HepG2 (cell line): ENCODE results near the gene MORC3. TPM values are rescaled to one million over a fixed set of nuclear protein-coding genes. Genes with fewer than 3 reads are reported as not detected.
A peak's percentile ranks its signal among the peaks of the same experiment; 100 is the strongest.

Experiments used
- ARNT2 ChIP-seq: sonication (generic); formaldehyde crosslinking; IDR thresholded peaks from 2 replicates; pipeline ENCODE4 v1.8.0; 2022; ENCODE audit warnings: mild to moderate bottlenecking, low read depth, missing genetic modification reagents, moderate library complexity
- BCL6 ChIP-seq: IDR thresholded peaks from 2 replicates; pipeline ENCODE4 v1.6.1; 2016; ENCODE audit warnings: missing genetic modification reagents, missing compliant biosample characterization
- EEA1 ChIP-seq: sonication (generic); formaldehyde crosslinking; IDR thresholded peaks from 2 replicates; pipeline ENCODE4 v1.5.1; 2020; ENCODE audit warnings: mild to moderate bottlenecking, missing genetic modification reagents, borderline replicate concordance
- EP300 ChIP-seq, 3 experiments: sonication (generic) in 1 of 3; formaldehyde crosslinking in 1 of 3; IDR thresholded peaks; 2 replicates each; pipeline versions ENCODE4 v1.5.1 to v1.6.1; 2011 to 2020; ENCODE audit warnings: low read depth in 2 of 3, low read length in 2 of 3, borderline replicate concordance in 1 of 3, improper control_type of control experiment in 1 of 3, mild to moderate bottlenecking in 1 of 3, missing genetic modification reagents in 1 of 3, moderate library complexity in 1 of 3
- HNF4G ChIP-seq, 2 experiments: sonication (generic) in 1 of 2; formaldehyde crosslinking in 1 of 2; IDR thresholded peaks; 2 replicates each; pipeline versions ENCODE4 v1.4.0 to v1.6.1; 2011 to 2020; ENCODE audit warnings: borderline replicate concordance in 2 of 2, low read depth in 2 of 2, mild to moderate bottlenecking in 2 of 2, low read length in 1 of 2, missing genetic modification reagents in 1 of 2, moderate library complexity in 1 of 2
- JUNB ChIP-seq: sonication (generic); formaldehyde crosslinking; IDR thresholded peaks from 2 replicates; pipeline ENCODE4 v1.8.0; 2022; ENCODE audit warnings: missing genetic modification reagents, mild to moderate bottlenecking, borderline replicate concordance
- MYC ChIP-seq: sonication (generic); formaldehyde crosslinking; IDR thresholded peaks from 2 replicates; pipeline ENCODE4 v1.9.0; 2021; ENCODE audit warnings: missing genetic modification reagents, borderline replicate concordance
- NONO ChIP-seq, 2 experiments: fragments of 450-650 bp in 1 of 2; sonication (generic) in 1 of 2; formaldehyde crosslinking in 1 of 2; IDR thresholded peaks in 1 of 2; conservative IDR thresholded peaks in 1 of 2; 2 replicates each; pipeline versions ENCODE4 v1.6.1 to v1.8.0; 2017 to 2022; ENCODE audit warnings: mild to moderate bottlenecking in 1 of 2, missing genetic modification reagents in 1 of 2, moderate library complexity in 1 of 2
- NR2F1 ChIP-seq, 2 experiments: fragments of 450-650 bp in 1 of 2; formaldehyde crosslinking in 1 of 2; IDR thresholded peaks; 2 replicates each; pipeline versions ENCODE4 v1.5.0 to v1.6.1; 2016 to 2020; ENCODE audit warnings: mild to moderate bottlenecking in 1 of 2, missing compliant biosample characterization in 1 of 2, missing genetic modification reagents in 1 of 2, moderate library complexity in 1 of 2
- PHB2 ChIP-seq: fragments of 450-650 bp; IDR thresholded peaks from 2 replicates; pipeline ENCODE4 v1.6.1; 2018; ENCODE audit not compliant: partially characterized antibody
- RXRB ChIP-seq: IDR thresholded peaks from 2 replicates; pipeline ENCODE4 v1.6.1; 2016; ENCODE audit warnings: borderline replicate concordance, missing genetic modification reagents, missing compliant biosample characterization
- SNRNP70 ChIP-seq: fragments of 200-400 bp; formaldehyde crosslinking; IDR thresholded peaks from 2 replicates; pipeline ENCODE4 v1.6.1; 2017; ENCODE audit warnings: mild to moderate bottlenecking, low read depth, low read length, moderate library complexity
- SOX6 ChIP-seq, 2 experiments: fragments of 450-650 bp in 1 of 2; sonication (generic) in 1 of 2; formaldehyde crosslinking in 1 of 2; IDR thresholded peaks; 2 replicates each; pipeline versions ENCODE4 v1.4.0 to v1.6.1; 2017 to 2020; ENCODE audit warnings: antibody characterized with exemption in 1 of 2, mild to moderate bottlenecking in 1 of 2, missing genetic modification reagents in 1 of 2
- SP1 ChIP-seq, 2 experiments: fragments of 450-650 bp in 1 of 2; sonication (generic) in 1 of 2; formaldehyde crosslinking in 1 of 2; IDR thresholded peaks; 2 replicates each; pipeline versions ENCODE4 v1.4.0 to v1.6.1; 2016 to 2020; ENCODE audit warnings: missing genetic modification reagents in 1 of 2
- YEATS4 ChIP-seq: sonication (generic); formaldehyde crosslinking; IDR thresholded peaks from 2 replicates; pipeline ENCODE4 v1.4.0; 2020; ENCODE audit warnings: missing genetic modification reagents, borderline replicate concordance
- ZMYM2 ChIP-seq: sonication (generic); formaldehyde crosslinking; IDR thresholded peaks from 2 replicates; pipeline ENCODE4 v1.8.0; 2022; ENCODE audit warnings: mild to moderate bottlenecking, missing genetic modification reagents
- ZNF121 ChIP-seq: sonication (generic); formaldehyde crosslinking; IDR thresholded peaks from 2 replicates; pipeline ENCODE4 v1.5.0; 2020; ENCODE audit warnings: mild to moderate bottlenecking, missing genetic modification reagents
- ZNF432 ChIP-seq: sonication (generic); formaldehyde crosslinking; IDR thresholded peaks from 2 replicates; pipeline ENCODE4 v1.5.0; 2020; ENCODE audit warnings: missing genetic modification reagents, mild to moderate bottlenecking, borderline replicate concordance
- ZNF563 ChIP-seq: sonication (generic); formaldehyde crosslinking; IDR thresholded peaks from 2 replicates; pipeline ENCODE4 v1.8.0; 2022; ENCODE audit warnings: mild to moderate bottlenecking, moderate library complexity, missing genetic modification reagents
- ZNF724P ChIP-seq: sonication (generic); formaldehyde crosslinking; IDR thresholded peaks from 2 replicates; pipeline ENCODE4 v1.8.0; 2022; ENCODE audit warnings: missing genetic modification reagents, borderline replicate concordance
- ZNF792 ChIP-seq: IDR thresholded peaks from 2 replicates; pipeline ENCODE4 v1.6.1; 2016
- ZSCAN20 ChIP-seq: sonication (generic); formaldehyde crosslinking; IDR thresholded peaks from 2 replicates; pipeline ENCODE4 v1.4.0; 2020; ENCODE audit warnings: missing genetic modification reagents, mild to moderate bottlenecking, borderline replicate concordance
- polyA plus RNA-seq, 8 experiments: library from polyadenylated mRNA; depleted of rRNA in 3 of 8; stranded (reverse) in 7 of 8; unstranded in 1 of 8; fragments of >200 nt; fragmentation: Illumina TruSeq in 4 of 8; extraction: Trizol in 4 of 8; gene quantifications; 2 replicates each; pipeline versions ENCODE4 v1.2.1 to v1.2.3, GENCODE V29; 2011 to 2016; ENCODE audit warnings: low read depth in 4 of 8, missing spikeins in 1 of 8, mixed read lengths in 1 of 8; ENCODE audit not compliant: insufficient read depth in 1 of 8
- total RNA-seq, 5 experiments: library from RNA; depleted of rRNA; stranded (reverse); fragments of >200 nt; fragmentation: Illumina TruSeq; extraction: Trizol; gene quantifications; 2 replicates each; pipeline ENCODE4 v1.2.3, GENCODE V29; 2016; ENCODE audit warnings: low read depth in 1 of 5
- TF ChIP-seq, protein P1 (sequence below): sonication (generic); formaldehyde crosslinking; IDR thresholded peaks from 2 replicates; pipeline ENCODE4 v1.4.0; 2020; ENCODE audit warnings: missing genetic modification reagents
- TF ChIP-seq, protein P2 (sequence below): sonication (generic); formaldehyde crosslinking; IDR thresholded peaks from 2 replicates; pipeline ENCODE4 v1.4.0; 2020; ENCODE audit warnings: missing genetic modification reagents, borderline replicate concordance

MORC3 gene
- total and polyA plus RNA-seq, 2 of the 13 experiments (the other 11 are each of a cell fraction or from before 2014, with no cell fraction given) = 12.9 to 19.5 TPM

DNA sequence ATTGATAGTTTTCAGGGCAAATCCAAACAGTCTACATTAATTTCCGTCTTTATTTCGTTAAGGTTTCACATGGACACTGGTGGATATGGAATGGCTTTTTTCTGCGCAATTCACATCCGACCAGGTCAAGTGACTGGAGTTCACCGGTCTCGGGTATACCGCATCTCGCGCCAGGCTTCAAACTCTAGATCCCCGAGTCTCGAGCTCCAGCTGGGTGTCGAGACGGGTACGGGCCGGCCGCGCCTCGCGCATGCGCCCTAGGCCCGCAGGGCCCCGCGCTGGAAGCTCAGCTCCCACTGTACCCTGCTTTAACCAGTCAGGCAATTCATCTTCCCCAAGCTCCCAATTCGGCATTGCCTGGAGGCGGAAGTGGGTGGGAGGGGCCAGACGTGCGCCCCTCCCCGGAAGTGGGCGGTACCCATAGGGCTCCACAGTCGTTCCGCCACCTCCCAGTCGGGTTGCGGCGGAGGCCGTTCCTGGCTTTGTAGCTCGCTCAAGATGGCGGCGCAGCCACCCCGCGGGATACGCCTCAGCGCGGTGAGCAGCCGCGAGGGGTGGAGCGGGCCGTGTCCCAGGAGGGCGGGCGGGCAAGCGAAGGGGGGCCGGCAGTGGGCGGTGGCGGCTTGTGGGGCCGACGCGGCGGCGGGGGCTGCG, at the start of gene MORC3 (continued):
- TF ChIP-seq EP300 (IDR thresholded peaks at IDR 0.05; ENCODE audit: low read depth in 2 of 2, low read length in 2 of 2) (peak in 1 of 2 experiments; percentile 46; a peak in 1 of 4 replicates), EP300 (CRISPR knock-in tag; IDR thresholded peaks at IDR 0.05; ENCODE audit: borderline replicate concordance) (no peak), ZNF121 (no peak), SP1 (IDR thresholded peaks at IDR 0.05) (peak; percentile 84), SP1 (CRISPR knock-in tag; IDR thresholded peaks at IDR 0.05) (peak; percentile 99), ZMYM2 (CRISPR knock-in tag) (no peak), NR2F1 (CRISPR knock-in tag; IDR thresholded peaks at IDR 0.05) (no peak), ZSCAN20 (CRISPR knock-in tag) (no peak), ZNF432 (no peak), YEATS4 (CRISPR knock-in tag) (no peak), ZNF792 (CRISPR knock-in tag) (no peak; the same call in 1 of the 2 replicates), JUNB (CRISPR knock-in tag) (no peak), HNF4G (IDR thresholded peaks at IDR 0.05; ENCODE audit: borderline replicate concordance, low read depth, low read length) (no peak), HNF4G (CRISPR knock-in tag; IDR thresholded peaks at IDR 0.05; ENCODE audit: borderline replicate concordance, low read depth) (peak; percentile 9; the same call in 1 of the 2 replicates), PHB2 (no peak), EEA1 (no peak), SOX6 (IDR thresholded peaks at IDR 0.05) (no peak), SOX6 (CRISPR knock-in tag; IDR thresholded peaks at IDR 0.05) (0 out of 2 replicates have a peak, but pooled peaks have one; percentile 38), RXRB (CRISPR knock-in tag) (peak; percentile 11; the same call in 1 of the 2 replicates), BCL6 (CRISPR knock-in tag) (no peak; the same call in none of the 2 replicates), NONO (IDR thresholded peaks at IDR 0.05) (no peak), NONO (CRISPR knock-in tag; conservative IDR thresholded peaks at IDR 0.05) (peak; percentile 67; the same call in 1 of the 2 replicates), ZNF724P (CRISPR knock-in tag) (no peak), ARNT2 (CRISPR knock-in tag) (0 out of 2 replicates have a peak, but pooled peaks have one; percentile 9), ZNF563 (CRISPR knock-in tag) (no peak), MYC (CRISPR knock-in tag) (no peak), SNRNP70 (no peak)
- TF ChIP-seq, protein P1, sequence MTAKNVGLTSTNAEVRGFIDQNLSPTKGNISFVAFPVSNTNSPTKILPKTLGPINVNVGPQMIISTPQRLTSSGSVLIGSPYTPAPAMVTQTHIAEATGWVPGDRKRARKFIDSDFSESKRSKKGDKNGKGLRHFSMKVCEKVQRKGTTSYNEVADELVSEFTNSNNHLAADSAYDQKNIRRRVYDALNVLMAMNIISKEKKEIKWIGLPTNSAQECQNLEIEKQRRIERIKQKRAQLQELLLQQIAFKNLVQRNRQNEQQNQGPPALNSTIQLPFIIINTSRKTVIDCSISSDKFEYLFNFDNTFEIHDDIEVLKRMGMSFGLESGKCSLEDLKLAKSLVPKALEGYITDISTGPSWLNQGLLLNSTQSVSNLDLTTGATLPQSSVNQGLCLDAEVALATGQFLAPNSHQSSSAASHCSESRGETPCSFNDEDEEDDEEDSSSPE (CRISPR knock-in tag) = peak; percentile 81
- TF ChIP-seq, protein P2, sequence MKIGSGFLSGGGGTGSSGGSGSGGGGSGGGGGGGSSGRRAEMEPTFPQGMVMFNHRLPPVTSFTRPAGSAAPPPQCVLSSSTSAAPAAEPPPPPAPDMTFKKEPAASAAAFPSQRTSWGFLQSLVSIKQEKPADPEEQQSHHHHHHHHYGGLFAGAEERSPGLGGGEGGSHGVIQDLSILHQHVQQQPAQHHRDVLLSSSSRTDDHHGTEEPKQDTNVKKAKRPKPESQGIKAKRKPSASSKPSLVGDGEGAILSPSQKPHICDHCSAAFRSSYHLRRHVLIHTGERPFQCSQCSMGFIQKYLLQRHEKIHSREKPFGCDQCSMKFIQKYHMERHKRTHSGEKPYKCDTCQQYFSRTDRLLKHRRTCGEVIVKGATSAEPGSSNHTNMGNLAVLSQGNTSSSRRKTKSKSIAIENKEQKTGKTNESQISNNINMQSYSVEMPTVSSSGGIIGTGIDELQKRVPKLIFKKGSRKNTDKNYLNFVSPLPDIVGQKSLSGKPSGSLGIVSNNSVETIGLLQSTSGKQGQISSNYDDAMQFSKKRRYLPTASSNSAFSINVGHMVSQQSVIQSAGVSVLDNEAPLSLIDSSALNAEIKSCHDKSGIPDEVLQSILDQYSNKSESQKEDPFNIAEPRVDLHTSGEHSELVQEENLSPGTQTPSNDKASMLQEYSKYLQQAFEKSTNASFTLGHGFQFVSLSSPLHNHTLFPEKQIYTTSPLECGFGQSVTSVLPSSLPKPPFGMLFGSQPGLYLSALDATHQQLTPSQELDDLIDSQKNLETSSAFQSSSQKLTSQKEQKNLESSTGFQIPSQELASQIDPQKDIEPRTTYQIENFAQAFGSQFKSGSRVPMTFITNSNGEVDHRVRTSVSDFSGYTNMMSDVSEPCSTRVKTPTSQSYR (CRISPR knock-in tag) = no peak
